ENCODE results near the gene CA10. TPM values are rescaled to one million over a fixed set of nuclear protein-coding genes. Genes with fewer than 3 reads are reported as not detected.

Gene CA10
- polyA plus RNA-seq, 1 donor from 2014 or later = 6.2 TPM

DNA sequence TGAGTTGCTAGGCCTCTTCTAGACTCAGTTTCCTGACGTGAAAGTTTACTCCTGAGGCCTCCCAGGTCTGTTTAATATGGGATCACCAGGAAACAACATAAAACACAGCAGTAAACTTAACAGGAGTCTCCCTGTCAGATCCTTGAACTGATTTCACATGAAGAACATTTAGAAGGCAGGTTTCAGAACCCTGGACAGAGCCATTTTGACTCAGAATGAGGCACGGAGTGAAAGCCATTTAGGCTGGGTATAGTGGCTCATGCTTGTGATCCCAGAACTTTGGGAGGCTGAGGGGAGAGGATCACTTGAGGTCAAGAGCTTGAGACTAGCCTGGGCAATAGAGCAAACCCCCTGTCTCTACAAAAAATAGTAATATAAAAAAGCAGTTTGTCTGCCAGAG, 289.1 kb downstream of the CA10 start:
- Histone ChIP-seq H3K4me2 (ENCODE audit: low read length) (no peak overlapping the region), H3K27ac (ENCODE audit: low read length) (no peak overlapping the region), H4K20me1 (ENCODE audit: insufficient read depth) (no peaks in the 10 kb centered on the region), H3K9me3 (ENCODE audit: low read length) (no peaks in the 10 kb centered on the region), H3F3A (ENCODE audit: insufficient read depth, low read length, poor library complexity, severe bottlenecking) (no peaks in the 10 kb centered on the region), H3K9ac (ENCODE audit: low read length) (no peak overlapping the region), H3K36me3 (ENCODE audit: insufficient read depth, low read length) (no peaks in the 10 kb centered on the region), H3K4me3 (ENCODE audit: low read length) (no peak overlapping the region), H2AFZ (ENCODE audit: low read depth, low read length) (no peak overlapping the region), H3K79me2 (replicated peaks; ENCODE audit: insufficient read depth, low read length) (no peaks in the 10 kb centered on the region), H3K27me3 (ENCODE audit: insufficient read depth, low read depth, low read length) (no peaks in the 10 kb centered on the region), H3K9me2 (ENCODE audit: insufficient read depth, low read length) (no peaks in the 10 kb centered on the region)
- TF ChIP-seq, protein P1, sequence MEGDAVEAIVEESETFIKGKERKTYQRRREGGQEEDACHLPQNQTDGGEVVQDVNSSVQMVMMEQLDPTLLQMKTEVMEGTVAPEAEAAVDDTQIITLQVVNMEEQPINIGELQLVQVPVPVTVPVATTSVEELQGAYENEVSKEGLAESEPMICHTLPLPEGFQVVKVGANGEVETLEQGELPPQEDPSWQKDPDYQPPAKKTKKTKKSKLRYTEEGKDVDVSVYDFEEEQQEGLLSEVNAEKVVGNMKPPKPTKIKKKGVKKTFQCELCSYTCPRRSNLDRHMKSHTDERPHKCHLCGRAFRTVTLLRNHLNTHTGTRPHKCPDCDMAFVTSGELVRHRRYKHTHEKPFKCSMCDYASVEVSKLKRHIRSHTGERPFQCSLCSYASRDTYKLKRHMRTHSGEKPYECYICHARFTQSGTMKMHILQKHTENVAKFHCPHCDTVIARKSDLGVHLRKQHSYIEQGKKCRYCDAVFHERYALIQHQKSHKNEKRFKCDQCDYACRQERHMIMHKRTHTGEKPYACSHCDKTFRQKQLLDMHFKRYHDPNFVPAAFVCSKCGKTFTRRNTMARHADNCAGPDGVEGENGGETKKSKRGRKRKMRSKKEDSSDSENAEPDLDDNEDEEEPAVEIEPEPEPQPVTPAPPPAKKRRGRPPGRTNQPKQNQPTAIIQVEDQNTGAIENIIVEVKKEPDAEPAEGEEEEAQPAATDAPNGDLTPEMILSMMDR (IDR thresholded peaks at IDR 0.05; ENCODE audit: poor library complexity, severe bottlenecking) = no peak
- TF ChIP-seq EZH2 (IDR thresholded peaks at IDR 0.05; ENCODE audit: borderline replicate concordance, insufficient read depth, low read length, poor library complexity, severe bottlenecking) = no peak
- TF ChIP-seq TAF1 (IDR thresholded peaks at IDR 0.05; ENCODE audit: low read depth) = no peak
- TF ChIP-seq POLR2AphosphoS5 (IDR thresholded peaks at IDR 0.05) = no peak
- no peak for TF ChIP-seq MXI1 (conservative IDR thresholded peaks at IDR 0.05; ENCODE audit: poor library complexity, severe bottlenecking)
- TF ChIP-seq RAD21 (conservative IDR thresholded peaks at IDR 0.05) = no peak
- TF ChIP-seq, protein P2, sequence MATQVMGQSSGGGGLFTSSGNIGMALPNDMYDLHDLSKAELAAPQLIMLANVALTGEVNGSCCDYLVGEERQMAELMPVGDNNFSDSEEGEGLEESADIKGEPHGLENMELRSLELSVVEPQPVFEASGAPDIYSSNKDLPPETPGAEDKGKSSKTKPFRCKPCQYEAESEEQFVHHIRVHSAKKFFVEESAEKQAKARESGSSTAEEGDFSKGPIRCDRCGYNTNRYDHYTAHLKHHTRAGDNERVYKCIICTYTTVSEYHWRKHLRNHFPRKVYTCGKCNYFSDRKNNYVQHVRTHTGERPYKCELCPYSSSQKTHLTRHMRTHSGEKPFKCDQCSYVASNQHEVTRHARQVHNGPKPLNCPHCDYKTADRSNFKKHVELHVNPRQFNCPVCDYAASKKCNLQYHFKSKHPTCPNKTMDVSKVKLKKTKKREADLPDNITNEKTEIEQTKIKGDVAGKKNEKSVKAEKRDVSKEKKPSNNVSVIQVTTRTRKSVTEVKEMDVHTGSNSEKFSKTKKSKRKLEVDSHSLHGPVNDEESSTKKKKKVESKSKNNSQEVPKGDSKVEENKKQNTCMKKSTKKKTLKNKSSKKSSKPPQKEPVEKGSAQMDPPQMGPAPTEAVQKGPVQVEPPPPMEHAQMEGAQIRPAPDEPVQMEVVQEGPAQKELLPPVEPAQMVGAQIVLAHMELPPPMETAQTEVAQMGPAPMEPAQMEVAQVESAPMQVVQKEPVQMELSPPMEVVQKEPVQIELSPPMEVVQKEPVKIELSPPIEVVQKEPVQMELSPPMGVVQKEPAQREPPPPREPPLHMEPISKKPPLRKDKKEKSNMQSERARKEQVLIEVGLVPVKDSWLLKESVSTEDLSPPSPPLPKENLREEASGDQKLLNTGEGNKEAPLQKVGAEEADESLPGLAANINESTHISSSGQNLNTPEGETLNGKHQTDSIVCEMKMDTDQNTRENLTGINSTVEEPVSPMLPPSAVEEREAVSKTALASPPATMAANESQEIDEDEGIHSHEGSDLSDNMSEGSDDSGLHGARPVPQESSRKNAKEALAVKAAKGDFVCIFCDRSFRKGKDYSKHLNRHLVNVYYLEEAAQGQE (IDR thresholded peaks at IDR 0.05; ENCODE audit: borderline replicate concordance) = no peak
- TF ChIP-seq EP300 (conservative IDR thresholded peaks at IDR 0.05; ENCODE audit: poor library complexity, severe bottlenecking) = no peak
- TF ChIP-seq SMC3 (conservative IDR thresholded peaks at IDR 0.05; ENCODE audit: poor library complexity) = no peak

DNA sequence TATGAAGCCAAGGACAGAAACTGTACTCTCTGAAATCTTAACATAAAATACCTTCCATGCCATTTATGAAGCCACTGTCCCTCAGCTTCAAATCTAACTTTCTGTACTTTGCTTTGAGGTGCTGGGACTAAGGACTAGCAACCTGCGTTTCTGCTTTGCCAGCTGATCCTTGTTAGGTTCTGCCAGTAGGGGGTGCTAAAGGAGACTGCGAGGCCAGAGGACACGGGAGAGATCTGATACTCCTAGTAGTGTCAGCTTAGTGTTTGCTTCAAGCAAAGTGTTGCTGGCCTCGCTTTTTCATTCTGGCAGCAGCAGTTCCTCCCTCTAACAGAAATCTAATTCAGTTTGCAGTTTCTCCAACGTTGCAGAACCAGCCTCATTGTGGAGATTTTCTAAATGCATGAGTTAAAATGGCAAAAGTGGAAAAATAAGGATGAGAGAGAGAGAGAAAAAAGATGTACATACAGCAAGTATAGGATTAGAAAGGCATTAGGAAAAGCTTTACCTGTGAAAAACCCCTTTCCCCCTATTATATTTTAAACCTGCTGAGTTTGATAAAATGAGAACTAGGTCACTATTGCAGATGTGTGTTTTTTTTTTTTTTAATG, 297.5 kb downstream of the CA10 start:
- Histone ChIP-seq H4K20me1 (ENCODE audit: insufficient read depth) (no peaks in the 10 kb centered on the region), H3K9me3 (ENCODE audit: low read length) (no peaks in the 10 kb centered on the region), H3K27me3 (ENCODE audit: insufficient read depth, low read depth, low read length) (no peaks in the 10 kb centered on the region), H3K4me3 (ENCODE audit: low read length) (no peak overlapping the region), H3K9me2 (ENCODE audit: insufficient read depth, low read length) (no peaks in the 10 kb centered on the region), H3K9ac (ENCODE audit: low read length) (no peak overlapping the region), H3K4me2 (ENCODE audit: low read length) (no peak overlapping the region), H3K79me2 (replicated peaks; ENCODE audit: insufficient read depth, low read length) (no peaks in the 10 kb centered on the region), H3F3A (ENCODE audit: insufficient read depth, low read length, poor library complexity, severe bottlenecking) (no peaks in the 10 kb centered on the region), H3K36me3 (ENCODE audit: insufficient read depth, low read length) (no peaks in the 10 kb centered on the region), H2AFZ (ENCODE audit: low read depth, low read length) (no peak overlapping the region), H3K27ac (ENCODE audit: low read length) (no peak overlapping the region)
- TF ChIP-seq, protein P1 (IDR thresholded peaks at IDR 0.05; ENCODE audit: poor library complexity, severe bottlenecking) = peak; percentile 72
- peak; percentile 67 for TF ChIP-seq RAD21 (conservative IDR thresholded peaks at IDR 0.05)
- peak; percentile 69 for TF ChIP-seq SMC3 (conservative IDR thresholded peaks at IDR 0.05; ENCODE audit: poor library complexity)
- TF ChIP-seq MXI1 (conservative IDR thresholded peaks at IDR 0.05; ENCODE audit: poor library complexity, severe bottlenecking) = no peak
- no peak for TF ChIP-seq EP300 (conservative IDR thresholded peaks at IDR 0.05; ENCODE audit: poor library complexity, severe bottlenecking)
- TF ChIP-seq EZH2 (IDR thresholded peaks at IDR 0.05; ENCODE audit: borderline replicate concordance, insufficient read depth, low read length, poor library complexity, severe bottlenecking) = no peak
- no peak for TF ChIP-seq TAF1 (IDR thresholded peaks at IDR 0.05; ENCODE audit: low read depth)
